Measurements from ENCODE around the gene CYB561D2. TPM values are rescaled to one million over a fixed set of nuclear protein-coding genes. Genes with fewer than 3 reads are reported as not detected.

Gene CYB561D2
- total and polyA plus RNA-seq, 10 of the 15 experiments (the other 5 are each of a cell fraction or from before 2014, with no cell fraction given) = 7.6 to 39.2 (median 18.8) TPM

GRCh38 chr3:50357481-50357880 is 6.8 kb downstream of the CYB561D2 start:
- Histone ChIP-seq H3K4me3 (peak overlapping the region; percentile 78), H3K27me3 (replicated peaks in 1 of 2; ENCODE audit: control insufficient read depth in 2 of 2, insufficient read depth in 2 of 2, low read length in 1 of 2) (no peaks in the 10 kb centered on the region), H3K36me3 (ENCODE audit: control insufficient read depth in 2 of 2, insufficient read depth in 2 of 2, low read length in 1 of 2) (peaks cover 8 to 26% of the 10 kb centered on the region in 2 experiments; a peak in 2 of 4 replicates), H3K4me2 (ENCODE audit: control insufficient read depth, insufficient read depth) (peak overlapping the region; percentile 97), H3K9ac (ENCODE audit: control insufficient read depth, insufficient read depth, low read length) (peak overlapping the region; percentile 85), H4K20me1 (ENCODE audit: control insufficient read depth, insufficient read depth) (peaks cover 2% of the 10 kb centered on the region; the same call in 1 of the 2 replicates), H3K79me2 (ENCODE audit: control insufficient read depth, insufficient read depth, low read length) (peaks cover 33% of the 10 kb centered on the region), H2AFZ (ENCODE audit: control insufficient read depth, low read depth, low read length) (no peak overlapping the region), H3K27ac (ENCODE audit: control insufficient read depth, insufficient read depth) (0 out of 2 replicates have a peak overlapping the region, but pooled peaks have one; percentile 9), H3K9me3 (replicated peaks; ENCODE audit: control insufficient read depth, insufficient read depth, low read length) (no peaks in the 10 kb centered on the region), H3K4me1 (ENCODE audit: control insufficient read depth, insufficient read depth, low read length) (peaks cover 18% of the 10 kb centered on the region)
- DNase-seq (ENCODE audit: low read depth, low spot score) = no peak
- BruUV-seq (replicated peaks) = no TSS peak
- CTCF ChIA-PET = interaction anchor here (1.3 to 2.9 kb wide), 2 partner anchors 9 to 212 kb away, joined by 4 to 22 read pairs; partner anchors contain the start of gene HEMK1
- no peak for TF ChIP-seq RAD51 (IDR thresholded peaks at IDR 0.05)
- no peak for TF ChIP-seq EED (IDR thresholded peaks at IDR 0.05; ENCODE audit: low read depth)
- TF ChIP-seq PAX5 (IDR thresholded peaks at IDR 0.05; ENCODE audit: borderline replicate concordance, low read depth, low read length) = no peak
- no peak for TF ChIP-seq CTCF (IDR thresholded peaks at IDR 0.05 in 2 of 3, conservative IDR thresholded peaks at IDR 0.05 in 1 of 3; ENCODE audit: control insufficient read depth in 2 of 3, extremely low read depth in 1 of 3, insufficient read depth in 1 of 3, low read depth in 3 of 3, low read length in 3 of 3)
- TF ChIP-seq NFYA (IDR thresholded peaks at IDR 0.05; ENCODE audit: borderline replicate concordance, low read depth, low read length) = no peak
- TF ChIP-seq TBL1XR1 (IDR thresholded peaks at IDR 0.05; ENCODE audit: low read depth, low read length) = no peak
- no peak for TF ChIP-seq SMAD5 (IDR thresholded peaks at IDR 0.05; ENCODE audit: low read depth)
- no peak for TF ChIP-seq MXI1 (IDR thresholded peaks at IDR 0.05; ENCODE audit: low read depth, low read length)
- intact Hi-C loops (cut with micrococcal nuclease; ENCODE audit: unreplicated experiment) = no loop called here
- no peak for ATAC-seq
- SMC1A ChIA-PET (ENCODE audit: uncharacterized antibody, unreplicated experiment) = interaction anchor here (1.4 to 1.7 kb wide), 2 partner anchors 10 to 20 kb away, joined by 8 read pairs; no protein-coding TSS in a partner anchor
- POLR2A ChIA-PET = interaction anchor here (1.6 to 2.5 kb wide), 2 partner anchors 17 to 20 kb away, joined by 3 to 8 read pairs; partner anchors contain the start of gene RASSF1
- in situ Hi-C loops (cut with MboI) = loop anchor here (10.0 kb wide), 1 partner anchor 1027 kb away; the partner anchor contains the start of gene MANF
- 94% methylated on average over 1 of the region's 1 CpG for WGBS (ENCODE audit: insufficient coverage, insufficient replicate concordance, low lambda C conversion rate, missing lambda C conversion rate)
- RAD21 ChIA-PET (ENCODE audit: unreplicated experiment) = interaction anchor here (1.9 kb wide), 1 partner anchor 21 kb away, joined by 6 read pairs; no protein-coding TSS in a partner anchor
- no peak for FAIRE-seq

All from GM12878 (cell line).